Erythroblast (primary cell): Measurements from ENCODE around the gene AURKA.

Experiments used
- DNase-seq, 2 experiments: peaks; one replicate each; lab custom pipeline; 2025; lab: John Stamatoyannopoulos, UW
- GATA1 ChIP-seq: IDR thresholded peaks from 2 replicates; pipeline ENCODE4 v1.6.1; 2011; ENCODE audit warnings: low read depth, mild to moderate bottlenecking, control low read depth, low read length, moderate library complexity
- POLR2A ChIP-seq: IDR thresholded peaks from 2 replicates; pipeline ENCODE4 v1.6.1; 2011; ENCODE audit warnings: mild to moderate bottlenecking, low read length

The AURKA gene

GRCh38 chr20:56428410-56428809 is 36.4 kb upstream of the AURKA start:
- no peak for DNase-seq

DNA sequence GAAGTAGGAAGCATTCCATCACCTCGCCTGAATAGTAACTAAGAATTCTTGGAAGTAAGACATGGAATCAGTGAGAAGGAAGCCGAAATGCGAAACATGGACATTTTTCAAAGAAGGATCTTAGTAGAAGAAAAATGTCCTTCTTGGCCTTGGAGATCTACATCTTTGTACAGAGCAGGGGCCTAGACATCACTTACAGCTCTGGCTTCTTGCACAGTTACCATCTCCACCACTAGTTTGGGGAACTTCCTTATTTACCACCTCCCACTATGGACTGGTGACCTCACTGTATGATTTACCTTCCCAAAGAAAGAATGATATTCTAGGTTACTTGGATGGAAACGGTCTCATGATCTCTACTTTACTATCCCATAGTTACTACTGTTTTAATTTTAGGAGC is 35.8 kb upstream of the AURKA start:
- no peak for TF ChIP-seq POLR2A
- no peak for TF ChIP-seq GATA1
- DNase-seq, result no peak

More at GRCh38 chr20:56428410-56428809, 36.4 kb upstream of the AURKA start:
- TF ChIP-seq POLR2A (no peak), GATA1 (no peak)

- TF ChIP-seq POLR2A, result no peak
- DNase-seq, result no peak
Observed at GRCh38 chr20:56426926-56427325, 34.9 kb upstream of the AURKA start.

GRCh38 chr20:56426026-56426425 is 34.0 kb upstream of the AURKA start:
- TF ChIP-seq POLR2A, result no peak
- no peak for DNase-seq

DNA sequence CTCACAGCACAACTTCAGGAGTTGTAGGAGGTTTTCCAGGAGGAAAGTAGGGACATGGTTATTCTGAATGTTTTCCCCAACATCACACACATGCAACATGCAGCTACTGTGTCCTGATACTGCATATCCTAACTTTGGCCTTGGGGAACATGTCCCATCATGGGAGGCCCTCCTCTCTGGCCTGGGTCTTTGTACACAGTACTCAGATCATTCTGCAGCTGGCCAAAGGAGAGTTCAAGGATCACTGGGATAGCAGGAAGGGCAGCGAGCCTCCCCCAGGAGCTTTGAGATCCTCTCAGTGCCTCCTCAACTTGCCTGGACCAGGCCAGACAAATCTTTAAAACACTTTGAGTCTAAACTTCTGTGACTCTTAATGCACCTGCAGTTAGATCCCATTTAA is 32.9 kb upstream of the AURKA start:
- TF ChIP-seq POLR2A (no peak), GATA1 (no peak)
- no peak for DNase-seq

DNA sequence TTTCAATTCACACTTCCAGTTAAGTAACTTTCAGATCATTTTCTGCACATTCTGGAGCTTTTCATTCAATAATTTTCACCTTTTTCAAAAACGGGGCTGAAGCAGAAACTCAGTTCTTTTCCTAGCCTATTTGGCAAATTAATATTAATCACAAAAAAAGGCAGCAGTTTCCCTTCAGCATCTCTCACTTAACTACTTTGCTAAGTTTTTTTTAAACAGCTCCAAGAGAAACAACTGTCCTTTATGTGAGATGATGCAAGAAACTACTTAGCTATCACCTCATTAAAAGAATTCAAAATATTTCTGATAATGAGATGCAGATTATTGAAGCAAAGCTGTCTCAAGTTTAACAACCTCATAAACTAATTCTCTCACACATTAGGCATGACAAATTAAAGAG is 31.9 kb upstream of the AURKA start:
- TF ChIP-seq GATA1 (no peak), POLR2A (no peak)

GRCh38 chr20:56423211-56423610 is 31.2 kb upstream of the AURKA start:
- TF ChIP-seq POLR2A (no peak), GATA1 (no peak)
- DNase-seq, result no peak

More for the DNA sequence above, 31.9 kb upstream of the AURKA start:
- DNase-seq, result no peak

DNA sequence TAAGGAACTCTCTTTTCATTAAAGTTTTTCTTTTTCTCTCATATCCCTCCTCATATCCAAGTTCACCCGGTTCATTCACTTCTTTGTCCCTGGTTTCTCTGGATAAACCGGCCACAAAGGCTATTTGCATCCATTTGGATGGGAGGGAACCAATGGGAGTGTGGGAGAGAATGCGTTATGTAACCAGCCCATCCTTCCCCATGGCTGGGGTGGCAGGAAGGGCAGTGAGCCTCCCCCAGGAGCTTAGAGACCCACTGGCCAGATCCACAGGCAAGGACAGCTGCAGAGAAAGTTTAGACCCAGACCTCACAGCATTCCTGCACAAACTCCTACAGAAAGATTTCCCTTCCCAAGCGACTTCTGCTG is 30.8 kb upstream of the AURKA start:
- no peak for DNase-seq
- no peak for TF ChIP-seq POLR2A
- no peak for TF ChIP-seq GATA1

GRCh38 chr20:56422076-56422823 is 30.2 kb upstream of the AURKA start:
- no peak for DNase-seq
- no peak for TF ChIP-seq POLR2A
- no peak for TF ChIP-seq GATA1

GRCh38 chr20:56420940-56421688 is 29.1 kb upstream of the AURKA start:
- TF ChIP-seq POLR2A (no peak), GATA1 (no peak)
- no peak for DNase-seq

DNA sequence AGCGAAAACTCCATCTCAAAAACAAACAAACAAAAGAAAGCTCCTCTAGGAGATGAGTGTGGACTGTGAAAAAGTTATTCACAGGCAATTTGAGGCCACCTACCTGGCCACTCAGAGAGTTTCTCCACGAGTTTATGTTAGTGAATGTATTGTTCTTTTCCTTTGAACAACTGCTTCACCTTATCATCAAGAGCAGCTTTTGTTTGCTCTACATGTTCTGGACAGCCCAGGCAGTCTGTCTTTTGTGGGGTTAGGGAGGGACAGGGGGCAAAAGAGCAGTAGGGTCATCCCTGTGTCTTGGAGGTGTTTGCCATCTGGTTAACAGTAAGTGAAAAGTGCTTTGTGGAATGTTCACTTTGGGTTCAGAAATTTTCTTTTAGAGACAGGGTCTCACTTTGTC is 28.0 kb upstream of the AURKA start:
- TF ChIP-seq POLR2A (no peak), GATA1 (no peak)
- DNase-seq, result no peak

DNA sequence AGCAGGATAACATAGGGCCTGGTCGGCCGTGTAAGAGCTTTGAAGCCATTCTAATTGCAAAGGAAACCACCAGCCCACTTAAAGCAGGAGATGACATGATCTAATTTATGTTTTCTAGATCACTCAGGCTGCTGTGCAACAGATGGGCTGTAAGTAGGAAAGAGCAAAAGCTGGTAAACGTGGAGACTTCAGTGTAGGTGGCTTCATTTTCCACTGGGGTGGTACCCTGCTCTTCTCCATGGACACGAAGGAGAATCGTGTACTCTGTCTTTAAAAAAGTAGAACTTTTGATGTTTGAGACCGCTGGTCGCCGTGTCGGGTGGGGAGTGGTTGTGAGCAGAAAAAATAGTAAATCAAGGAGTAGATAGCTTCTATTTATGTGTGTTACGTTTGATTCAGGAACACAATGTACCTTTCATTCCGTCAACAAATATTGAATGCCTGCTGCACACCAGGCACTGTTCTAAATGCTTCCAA is 26.4 kb upstream of the AURKA start:
- TF ChIP-seq GATA1, result no peak
- TF ChIP-seq POLR2A, result no peak
- no peak for DNase-seq

DNA sequence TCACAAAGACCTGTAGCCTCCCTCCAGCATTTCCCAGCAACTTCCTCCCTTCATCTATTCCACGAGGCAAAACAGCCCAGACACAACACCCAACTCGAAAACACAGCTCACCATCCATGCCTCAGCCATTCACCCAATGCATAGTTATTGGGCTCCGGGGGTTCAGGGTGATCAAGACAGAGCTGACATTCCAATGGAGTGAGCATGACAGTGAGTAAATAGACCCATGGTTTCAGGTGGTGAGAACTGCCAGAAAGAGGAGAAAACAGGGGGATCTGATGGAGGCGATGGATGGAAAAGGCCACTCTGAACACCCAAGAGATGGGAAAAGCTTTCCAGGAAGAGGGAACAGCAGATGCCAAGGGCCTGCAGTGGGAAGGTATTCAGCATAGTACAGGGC is 25.9 kb upstream of the AURKA start:
- TF ChIP-seq GATA1 (no peak), POLR2A (no peak)
- DNase-seq, result no peak

GRCh38 chr20:56417402-56417801 is 25.4 kb upstream of the AURKA start:
- TF ChIP-seq POLR2A (no peak), GATA1 (no peak)
- DNase-seq, result no peak
